GM12891 (cell line): ENCODE data around the gene FAF1.

Experiments used
- PAX5 ChIP-seq: IDR thresholded peaks from 2 replicates; pipeline ENCODE4 v1.6.1; 2011; ENCODE audit warnings: low read length, moderate library complexity, mild to moderate bottlenecking; ENCODE audit not compliant: insufficient read depth, severe bottlenecking
- POLR2A ChIP-seq: IDR thresholded peaks from 2 replicates; pipeline ENCODE4 v1.6.1; 2011; ENCODE audit warnings: low read depth, low read length, control low read depth
- POLR2AphosphoS5 ChIP-seq: IDR thresholded peaks from 2 replicates; pipeline ENCODE4 v1.6.1; 2011; ENCODE audit warnings: low read depth, low read length, control low read depth
- POU2F2 ChIP-seq: IDR thresholded peaks from 2 replicates; pipeline ENCODE4 v1.6.1; 2011; ENCODE audit warnings: low read depth, mild to moderate bottlenecking, control low read depth, low read length, moderate library complexity
- SPI1 ChIP-seq: IDR thresholded peaks from 2 replicates; pipeline ENCODE4 v1.6.1; 2011; ENCODE audit warnings: low read depth, low read length, control low read depth
- TAF1 ChIP-seq: IDR thresholded peaks from 2 replicates; pipeline ENCODE4 v1.6.1; 2011; ENCODE audit warnings: low read depth, low read length, control low read depth

- TF ChIP-seq TAF1 (no peak), POLR2A (no peak), POLR2AphosphoS5 (no peak), SPI1 (no peak), PAX5 (no peak), POU2F2 (no peak)
These were observed 23.2 kb upstream of the FAF1 start for GRCh38 chr1:50983219-50983802.
